Pancreas (tissue), 10 donors: ENCODE results near the gene CDC16. TPM values are rescaled to one million over a fixed set of nuclear protein-coding genes. Genes with fewer than 3 reads are reported as not detected.

ENCODE experiments used
- ATAC-seq, 4 donors: fragments of 200-7000 bp; cut with Tn5 transposase; one replicate each; pipeline versions ENCODE4 v1.8.0 to v1.9.1; 2020; ENCODE audit warnings: mild to moderate bottlenecking in 4 of 4, moderate library complexity in 4 of 4
- DNase-seq, 6 donors: peaks; one replicate each; pipeline ENCODE4 v3.0.0-alpha.2; 2020
- FAIRE-seq: peaks from 2 replicates; lab custom pipeline; 2012; peaks lifted over from hg19 to GRCh38; lab: Jason Lieb, UNC
- H3K27ac ChIP-seq, 4 donors: fragments of 200-600 bp; sonication (generic); 1 replicate in 3 of 4; 2 replicates in 1 of 4; pipeline versions ENCODE4 v1.5.0 to v1.8.0; 2020
- H3K27me3 ChIP-seq, 4 donors: fragments of 200-600 bp; one replicate each; pipeline ENCODE4 v1.8.0; 2021
- H3K36me3 ChIP-seq, 3 donors: fragments of 200-600 bp; sonication (generic) in 1 of 3; one replicate each; pipeline versions ENCODE4 v1.5.0 to v1.8.0; 2020 to 2021
- H3K4me1 ChIP-seq, 3 donors: fragments of 200-600 bp; one replicate each; pipeline ENCODE4 v1.8.0; 2021
- H3K4me3 ChIP-seq, 4 donors: fragments of 200-600 bp; sonication (generic) in 2 of 4; one replicate each; pipeline versions ENCODE4 v1.5.0 to v1.8.0; 2020 to 2021
- H3K9me3 ChIP-seq, 4 donors: fragments of 200-600 bp; one replicate each; pipeline ENCODE4 v1.8.0; 2021
- WGBS, 2 donors: extraction: QIAGEN DNeasy Blood & Tissue Kit; methylation state at CpG; one replicate each; pipeline ENCODE4 v1.1.7; 2013; 5-methylcytosine and 5-hydroxymethylcytosine counted together
- intact Hi-C, 3 donors: fragments of 100-400 bp; cut with DNase I; formaldehyde crosslinking; loops; one replicate each; pipeline versions ENCODE4 v1.11.1 to v1.14.2; 2022
- polyA plus RNA-seq, 2 donors: library from polyadenylated mRNA; stranded (reverse); fragments of 200-250 nt; gene quantifications; one replicate each; pipeline ENCODE4 v1.2.3, GENCODE V29; 2013
- total RNA-seq, 6 donors: library from RNA; stranded (reverse); fragmentation: NEBNext Ultra II Directional in 4 of 6; extraction: Animal tissue kit (Norgen Biotek cat#: 25700) in 4 of 6; gene quantifications; one replicate each; pipeline versions ENCODE4 v1.2.1 to v1.2.4, GENCODE V29; 2021 to 2023
- TF ChIP-seq, protein P1 (sequence below), 4 donors: fragments of 200-600 bp; sonication (generic) in 3 of 4; IDR thresholded peaks; one replicate each; pipeline versions ENCODE4 v1.5.0 to v1.8.0; 2021; ENCODE audit warnings: antibody characterized with exemption in 4 of 4
- donor health status: healthy with polysubstance abuse.
- donor health status: DM: no; HTN: no; CAD: no; lungs with moderate emphysema.
- donor health status: DM: no; HTN: no; CAD: no.
- donor health status: control.
- donor health status: control.
- donor health status: Bipolar disorder and iron deficiency.
- donor health status: DM: yes; HTN: yes; CAD: no.
- donor health status: DM: no; HTN: no; CAD: no.
- donor health status: DM: no; HTN: no; CAD: no.
- donor health status: DM: yes; HTN: yes; CAD: no.

Gene CDC16
- total and polyA plus RNA-seq, 8 donors, result 28.7 to 71.1 (median 31.9) TPM

DNA sequence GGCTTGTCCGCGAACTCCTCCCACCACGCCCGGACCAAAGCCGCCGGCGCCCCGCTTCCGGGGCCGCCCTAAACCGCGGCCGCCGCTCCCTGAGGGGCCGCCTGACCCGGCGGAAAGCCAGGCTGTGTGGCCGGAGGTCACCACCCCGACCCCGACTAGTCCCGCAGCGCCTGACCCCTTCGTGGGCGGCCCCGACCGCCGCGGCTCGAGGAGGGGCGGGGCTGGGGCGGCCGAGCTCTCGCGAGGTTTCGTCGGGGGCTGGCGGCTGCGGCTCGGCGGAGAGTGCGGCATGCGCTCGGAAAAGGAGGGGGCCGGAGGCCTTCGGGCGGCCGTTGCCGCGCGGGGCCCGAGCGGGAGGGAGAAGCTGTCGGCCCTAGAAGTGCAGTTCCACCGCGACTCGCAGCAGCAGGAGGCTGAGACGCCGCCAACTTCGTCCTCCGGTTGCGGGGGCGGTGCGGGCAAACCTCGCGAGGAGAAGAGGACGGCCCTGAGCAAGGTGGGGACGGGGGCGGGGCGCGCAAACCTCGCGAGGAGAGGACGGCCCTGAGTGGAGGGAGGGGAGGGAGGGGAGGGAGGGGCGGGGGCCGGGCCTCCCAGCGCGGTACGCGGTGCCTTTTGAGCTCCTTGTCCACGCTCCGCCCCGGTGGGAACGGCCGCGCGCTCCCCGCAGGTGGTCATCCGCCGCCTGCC is 46.8 kb downstream of the CDC16 start, which contains the start of gene UPF3A:
UPF3A (plus strand) TSS at position 251 of the 690 bp plus-strand sequence; CDS start at position 290, 39 bp downstream.
- no peaks in the 10 kb centered on the region for H3K27me3 ChIP-seq
- H3K9me3 ChIP-seq, result no peaks in the 10 kb centered on the region
- H3K27ac ChIP-seq, result peak within 1 kb of the TSS; percentile 88 to 97 (median 96)
- peak; percentile 86 to 95 (median 90) for DNase-seq
- peaks cover 0 to 12% (median 9%) of the 10 kb centered on the region in 3 donors for H3K4me1 ChIP-seq
- peaks cover 0 to 8% (median 0%) of the 10 kb centered on the region in 3 donors for H3K36me3 ChIP-seq
- WGBS, 2 donors, result 1% methylated on average over 59 to 82 of the region's 89 CpGs
- TF ChIP-seq, protein P1, sequence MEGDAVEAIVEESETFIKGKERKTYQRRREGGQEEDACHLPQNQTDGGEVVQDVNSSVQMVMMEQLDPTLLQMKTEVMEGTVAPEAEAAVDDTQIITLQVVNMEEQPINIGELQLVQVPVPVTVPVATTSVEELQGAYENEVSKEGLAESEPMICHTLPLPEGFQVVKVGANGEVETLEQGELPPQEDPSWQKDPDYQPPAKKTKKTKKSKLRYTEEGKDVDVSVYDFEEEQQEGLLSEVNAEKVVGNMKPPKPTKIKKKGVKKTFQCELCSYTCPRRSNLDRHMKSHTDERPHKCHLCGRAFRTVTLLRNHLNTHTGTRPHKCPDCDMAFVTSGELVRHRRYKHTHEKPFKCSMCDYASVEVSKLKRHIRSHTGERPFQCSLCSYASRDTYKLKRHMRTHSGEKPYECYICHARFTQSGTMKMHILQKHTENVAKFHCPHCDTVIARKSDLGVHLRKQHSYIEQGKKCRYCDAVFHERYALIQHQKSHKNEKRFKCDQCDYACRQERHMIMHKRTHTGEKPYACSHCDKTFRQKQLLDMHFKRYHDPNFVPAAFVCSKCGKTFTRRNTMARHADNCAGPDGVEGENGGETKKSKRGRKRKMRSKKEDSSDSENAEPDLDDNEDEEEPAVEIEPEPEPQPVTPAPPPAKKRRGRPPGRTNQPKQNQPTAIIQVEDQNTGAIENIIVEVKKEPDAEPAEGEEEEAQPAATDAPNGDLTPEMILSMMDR (IDR thresholded peaks at IDR 0.05), result no peak
- FAIRE-seq, result no peak
- peak within 1 kb of the TSS; percentile 50 to 83 (median 74) for H3K4me3 ChIP-seq
- peak; percentile 88 to 94 (median 90) for ATAC-seq
- intact Hi-C loops, result no loop called here

DNA sequence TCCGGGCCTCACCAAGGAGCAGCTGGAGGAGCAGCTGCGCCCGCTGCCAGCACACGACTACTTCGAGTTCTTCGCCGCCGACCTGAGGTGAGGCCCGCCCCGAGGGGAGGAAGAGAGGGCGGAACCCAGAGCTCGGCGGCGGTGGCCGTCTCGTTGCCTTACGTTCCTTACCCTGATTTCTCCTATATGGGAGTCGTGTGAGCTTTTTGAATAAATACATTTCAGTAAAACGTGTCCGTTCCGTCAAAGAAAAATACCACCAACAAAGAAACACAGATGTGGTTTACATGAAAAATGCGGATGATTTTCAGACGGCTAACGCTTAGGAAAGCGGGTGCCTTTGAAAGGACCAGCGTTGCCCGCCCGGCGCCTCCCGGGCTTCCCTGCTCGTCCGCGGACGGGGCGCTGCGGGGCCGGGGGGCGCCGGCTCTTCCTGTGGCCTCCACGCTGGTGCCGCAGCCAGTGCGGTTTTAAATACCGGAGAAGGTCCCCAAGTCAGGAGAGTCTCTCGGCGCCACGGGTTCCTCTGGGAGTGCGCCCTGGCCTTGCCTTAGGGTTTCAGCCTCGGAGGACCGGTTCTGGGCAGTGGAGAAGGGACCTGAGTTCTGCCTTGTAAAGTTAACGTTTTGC is 47.5 kb downstream of the CDC16 start:
- Histone ChIP-seq H3K4me1 (peaks cover 0 to 12% (median 9%) of the 10 kb centered on the region in 3 donors), H3K36me3 (peaks cover 0 to 13% (median 3%) of the 10 kb centered on the region in 3 donors), H3K27me3 (no peaks in the 10 kb centered on the region), H3K9me3 (no peaks in the 10 kb centered on the region), H3K4me3 (peak overlapping the region; percentile 50 to 83 (median 74)), H3K27ac (peak overlapping the region; percentile 88 to 97 (median 96))
- intact Hi-C loops, result no loop called here
- DNase-seq, result peak; percentile 27 to 75 (median 48)
- TF ChIP-seq, protein P1 (IDR thresholded peaks at IDR 0.05), result no peak
- FAIRE-seq, result no peak
- peak; percentile 34 to 77 (median 70) for ATAC-seq
- 0% methylated on average over 50 of the region's 50 CpGs for WGBS, 2 donors

GRCh38 chr13:114283576-114283975 is 48.9 kb downstream of the CDC16 start:
- Histone ChIP-seq H3K27me3 (no peaks in the 10 kb centered on the region), H3K27ac (no peak overlapping the region), H3K9me3 (no peaks in the 10 kb centered on the region), H3K4me3 (no peak overlapping the region), H3K4me1 (peaks cover 0 to 12% (median 9%) of the 10 kb centered on the region in 3 donors), H3K36me3 (peaks cover 0 to 19% (median 3%) of the 10 kb centered on the region in 3 donors)
- FAIRE-seq (no peak), DNase-seq (no peak), ATAC-seq (no peak)
- WGBS, 2 donors, result 72 to 76% methylated on average over 3 of the region's 3 CpGs
- TF ChIP-seq, protein P1 (IDR thresholded peaks at IDR 0.05), result no peak
- intact Hi-C loops, result no loop called here

- Histone ChIP-seq H3K27me3 (no peaks in the 10 kb centered on the region), H3K36me3 (peaks cover 0 to 27% (median 3%) of the 10 kb centered on the region in 3 donors), H3K4me1 (peaks cover 0 to 12% (median 9%) of the 10 kb centered on the region in 3 donors), H3K9me3 (no peaks in the 10 kb centered on the region), H3K4me3 (no peak overlapping the region), H3K27ac (no peak overlapping the region)
- DNase-seq (no peak), FAIRE-seq (no peak), ATAC-seq (no peak)
- intact Hi-C loops, result no loop called here
- 97% methylated on average over 8 of the region's 8 CpGs for WGBS, 2 donors
- TF ChIP-seq, protein P1 (IDR thresholded peaks at IDR 0.05), result no peak
Measured at GRCh38 chr13:114284680-114285079, 50.0 kb downstream of the CDC16 start.
